OCI-LY7 (cell line): ENCODE data around the gene GIMAP7.

ENCODE experiments used
- EZH2phosphoT487 ChIP-seq: fragments of 200-600 bp; sonication (generic); IDR thresholded peaks from 2 replicates; pipeline ENCODE4 v1.6.1; 2018; ENCODE audit warnings: low read depth, borderline replicate concordance, mild to moderate bottlenecking, mixed run types, antibody characterized with exemption, low read length, moderate library complexity, mixed read lengths
- TF ChIP-seq, protein P1 (sequence below): fragments of 200-600 bp; sonication (generic); conservative IDR thresholded peaks from 2 replicates; pipeline ENCODE4 v1.5.1; 2014; ENCODE audit warnings: mild to moderate bottlenecking, antibody characterized with exemption, low read length, moderate library complexity, mixed read lengths

DNA sequence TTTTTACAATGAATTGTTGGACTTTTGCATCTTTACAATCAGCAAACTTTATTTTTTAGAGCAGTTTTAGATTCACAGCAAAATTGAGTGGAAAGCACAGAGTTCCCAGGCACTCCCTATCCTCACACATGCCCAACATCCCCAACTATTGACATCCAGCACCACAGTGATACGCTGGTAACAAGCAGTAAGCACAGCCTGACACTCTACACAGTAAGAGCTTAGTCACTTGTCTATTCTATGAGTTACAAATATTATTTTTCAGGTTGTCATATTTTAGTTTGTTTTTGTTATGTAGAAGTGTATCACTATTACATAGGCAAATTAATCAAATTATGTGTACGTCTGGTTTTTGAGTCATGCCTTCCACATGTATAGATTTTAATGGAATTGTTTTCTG, 27.0 kb upstream of the GIMAP7 start:
- TF ChIP-seq, protein P1, sequence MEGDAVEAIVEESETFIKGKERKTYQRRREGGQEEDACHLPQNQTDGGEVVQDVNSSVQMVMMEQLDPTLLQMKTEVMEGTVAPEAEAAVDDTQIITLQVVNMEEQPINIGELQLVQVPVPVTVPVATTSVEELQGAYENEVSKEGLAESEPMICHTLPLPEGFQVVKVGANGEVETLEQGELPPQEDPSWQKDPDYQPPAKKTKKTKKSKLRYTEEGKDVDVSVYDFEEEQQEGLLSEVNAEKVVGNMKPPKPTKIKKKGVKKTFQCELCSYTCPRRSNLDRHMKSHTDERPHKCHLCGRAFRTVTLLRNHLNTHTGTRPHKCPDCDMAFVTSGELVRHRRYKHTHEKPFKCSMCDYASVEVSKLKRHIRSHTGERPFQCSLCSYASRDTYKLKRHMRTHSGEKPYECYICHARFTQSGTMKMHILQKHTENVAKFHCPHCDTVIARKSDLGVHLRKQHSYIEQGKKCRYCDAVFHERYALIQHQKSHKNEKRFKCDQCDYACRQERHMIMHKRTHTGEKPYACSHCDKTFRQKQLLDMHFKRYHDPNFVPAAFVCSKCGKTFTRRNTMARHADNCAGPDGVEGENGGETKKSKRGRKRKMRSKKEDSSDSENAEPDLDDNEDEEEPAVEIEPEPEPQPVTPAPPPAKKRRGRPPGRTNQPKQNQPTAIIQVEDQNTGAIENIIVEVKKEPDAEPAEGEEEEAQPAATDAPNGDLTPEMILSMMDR, result no peak
- TF ChIP-seq EZH2phosphoT487, result no peak
